Gastrocnemius medialis (tissue), 4 donors: ENCODE measurements around the gene GYS2. TPM values are rescaled to one million over a fixed set of nuclear protein-coding genes. Genes with fewer than 3 reads are reported as not detected.

Experiments
- ATAC-seq, 2 donors: fragments of 150-250 bp; one replicate each; pipeline ENCODE4 v1.9.1; 2016
- DNase-seq, 2 donors: peaks; one replicate each; pipeline ENCODE4 v3.0.0-alpha.2; 2019
- H3K27ac ChIP-seq, 4 donors: fragments of 200-600 bp; sonication (generic); 1 replicate in 1 of 4; 2 replicates in 3 of 4; pipeline ENCODE4 v1.5.1; 2016 to 2018; ENCODE audit warnings: mild to moderate bottlenecking in 2 of 4, moderate library complexity in 1 of 4
- H3K27me3 ChIP-seq, 3 donors: fragments of 200-600 bp; sonication (generic) in 2 of 3; 1 replicate in 1 of 3; 2 replicates in 2 of 3; pipeline versions ENCODE4 v1.5.1 to v1.6.0; 2016 to 2019; ENCODE audit warnings: mild to moderate bottlenecking in 1 of 3, moderate library complexity in 1 of 3
- H3K36me3 ChIP-seq, 2 donors: fragments of 200-600 bp; sonication (generic) in 1 of 2; one replicate each; pipeline ENCODE4 v1.5.1; 2017 to 2018
- H3K4me1 ChIP-seq, 2 donors: fragments of 200-600 bp; sonication (generic) in 1 of 2; one replicate each; pipeline ENCODE4 v1.5.1; 2016 to 2017; ENCODE audit warnings: mild to moderate bottlenecking in 2 of 2
- H3K4me3 ChIP-seq, 4 donors: fragments of 200-600 bp; sonication (generic) in 3 of 4; 1 replicate in 1 of 4; 2 replicates in 3 of 4; pipeline ENCODE4 v1.5.1; 2016 to 2019; ENCODE audit warnings: mild to moderate bottlenecking in 2 of 4
- H3K9me3 ChIP-seq, 3 donors: fragments of 200-600 bp; sonication (generic) in 2 of 3; 1 replicate in 1 of 3; 2 replicates in 2 of 3; pipeline ENCODE4 v1.5.1; 2016 to 2019
- POLR2A ChIP-seq, 2 donors: fragments of 450-650 bp; IDR thresholded peaks; one replicate each; pipeline ENCODE4 v1.6.1; 2017; ENCODE audit warnings: antibody characterized with exemption in 2 of 2, mild to moderate bottlenecking in 2 of 2, moderate library complexity in 2 of 2
- in situ Hi-C, 4 donors: fragments of 200-750 bp; cut with MboI; loops; one replicate each; pipeline versions ENCODE4 v1.15.0 to v1.8.0; 2017; ENCODE audit warnings: low sequenced_read_pairs in 4 of 4
- intact Hi-C: fragments of 100-400 bp; cut with DNase I; formaldehyde crosslinking; loops from one replicate; pipeline ENCODE4 v1.15.1; 2023; ENCODE audit warnings: low total_unique reads
- total RNA-seq, 4 donors: library from RNA; depleted of rRNA; stranded (reverse); fragments of >200 nt; gene quantifications; one replicate each; pipeline versions ENCODE4 v1.1.0 to v1.2.3, GENCODE V29; 2016
- TF ChIP-seq, protein P1 (sequence below), 5 experiments: fragments of 450-650 bp in 3 of 5; fragments of 200-600 bp in 2 of 5; sonication (generic) in 2 of 5; IDR thresholded peaks in 4 of 5; conservative IDR thresholded peaks in 1 of 5; 1 replicate in 4 of 5; 2 replicates in 1 of 5; pipeline ENCODE4 v1.5.1; 2016 to 2019; ENCODE audit warnings: antibody characterized with exemption in 5 of 5, mild to moderate bottlenecking in 3 of 5, moderate library complexity in 3 of 5

The GYS2 gene
- total RNA-seq, 4 donors from 2014 or later = 0.11 TPM; not detected in 3

DNA sequence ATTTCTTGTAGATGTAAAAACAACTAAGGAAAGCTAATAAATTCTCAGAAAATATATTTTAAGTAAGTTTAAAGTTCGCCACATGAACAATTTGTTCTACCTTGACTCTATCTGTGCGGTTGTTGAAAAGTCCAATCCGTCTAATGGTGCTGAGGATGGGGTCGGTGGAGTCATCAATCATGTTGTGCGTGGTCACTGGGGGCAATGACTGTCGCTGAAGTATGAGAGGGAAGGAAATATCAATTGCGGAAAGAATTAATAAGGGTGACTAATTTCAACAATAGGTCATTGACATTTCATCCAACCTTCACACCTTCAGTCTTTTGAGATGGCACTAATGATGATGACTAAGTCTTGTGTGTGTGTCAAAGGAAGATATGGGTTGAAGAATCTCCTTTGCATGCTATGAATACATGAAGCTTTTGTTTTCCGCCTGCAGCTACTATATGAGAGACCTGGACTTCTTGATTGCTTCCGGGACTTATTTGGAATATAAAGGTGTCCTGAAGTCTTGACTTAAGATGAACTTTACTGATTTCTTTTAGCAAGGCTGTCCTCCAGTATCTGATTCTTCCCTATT lies 46.5 kb downstream of the GYS2 start:
- no peaks in the 10 kb centered on the region for H3K27me3 ChIP-seq
- H3K4me1 ChIP-seq = peaks cover 3 to 7% of the 10 kb centered on the region in 2 donors
- DNase-seq (no peak), ATAC-seq (no peak)
- H3K36me3 ChIP-seq = no peaks in the 10 kb centered on the region
- H3K27ac ChIP-seq = no peak overlapping the region
- no peak overlapping the region for H3K4me3 ChIP-seq
- TF ChIP-seq, protein P1, sequence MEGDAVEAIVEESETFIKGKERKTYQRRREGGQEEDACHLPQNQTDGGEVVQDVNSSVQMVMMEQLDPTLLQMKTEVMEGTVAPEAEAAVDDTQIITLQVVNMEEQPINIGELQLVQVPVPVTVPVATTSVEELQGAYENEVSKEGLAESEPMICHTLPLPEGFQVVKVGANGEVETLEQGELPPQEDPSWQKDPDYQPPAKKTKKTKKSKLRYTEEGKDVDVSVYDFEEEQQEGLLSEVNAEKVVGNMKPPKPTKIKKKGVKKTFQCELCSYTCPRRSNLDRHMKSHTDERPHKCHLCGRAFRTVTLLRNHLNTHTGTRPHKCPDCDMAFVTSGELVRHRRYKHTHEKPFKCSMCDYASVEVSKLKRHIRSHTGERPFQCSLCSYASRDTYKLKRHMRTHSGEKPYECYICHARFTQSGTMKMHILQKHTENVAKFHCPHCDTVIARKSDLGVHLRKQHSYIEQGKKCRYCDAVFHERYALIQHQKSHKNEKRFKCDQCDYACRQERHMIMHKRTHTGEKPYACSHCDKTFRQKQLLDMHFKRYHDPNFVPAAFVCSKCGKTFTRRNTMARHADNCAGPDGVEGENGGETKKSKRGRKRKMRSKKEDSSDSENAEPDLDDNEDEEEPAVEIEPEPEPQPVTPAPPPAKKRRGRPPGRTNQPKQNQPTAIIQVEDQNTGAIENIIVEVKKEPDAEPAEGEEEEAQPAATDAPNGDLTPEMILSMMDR (IDR thresholded peaks at IDR 0.05 in 4 of 5, conservative IDR thresholded peaks at IDR 0.05 in 1 of 5) = no peak
- no peak for TF ChIP-seq POLR2A (IDR thresholded peaks at IDR 0.05)
- in situ Hi-C loops (no loop called here), intact Hi-C loops (no loop called here)
- no peaks in the 10 kb centered on the region for H3K9me3 ChIP-seq

DNA sequence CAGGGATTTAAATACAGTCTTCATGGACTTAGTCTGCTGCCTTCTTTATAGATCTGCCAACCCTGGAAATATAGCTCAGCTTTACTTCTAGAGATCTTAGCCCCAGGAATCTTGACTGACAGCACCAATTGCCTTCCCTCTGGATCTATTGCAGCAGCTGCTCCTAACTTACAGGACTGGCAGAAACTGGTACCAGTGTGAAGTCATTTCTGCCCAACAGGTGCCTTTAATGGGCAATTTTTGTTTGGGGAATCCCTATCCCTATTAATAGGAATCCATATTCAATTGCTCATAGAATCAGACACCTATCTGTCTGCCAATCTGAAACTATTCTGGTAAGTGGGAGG lies 51.3 kb downstream of the GYS2 start:
- Histone ChIP-seq H3K27me3 (no peaks in the 10 kb centered on the region), H3K36me3 (no peaks in the 10 kb centered on the region), H3K4me3 (no peak overlapping the region), H3K4me1 (peaks cover 16 to 26% of the 10 kb centered on the region in 2 donors), H3K27ac (peak overlapping the region; percentile 64 to 82 (median 76)), H3K9me3 (no peaks in the 10 kb centered on the region)
- TF ChIP-seq POLR2A (IDR thresholded peaks at IDR 0.05) = no peak
- TF ChIP-seq, protein P1 (IDR thresholded peaks at IDR 0.05 in 4 of 5, conservative IDR thresholded peaks at IDR 0.05 in 1 of 5) = no peak
- in situ Hi-C loops = no loop called here
- intact Hi-C loops = no loop called here
- peak in 1 of 2 donors; percentile 81 for ATAC-seq
- peak in 1 of 2 donors; percentile 44 for DNase-seq

DNA sequence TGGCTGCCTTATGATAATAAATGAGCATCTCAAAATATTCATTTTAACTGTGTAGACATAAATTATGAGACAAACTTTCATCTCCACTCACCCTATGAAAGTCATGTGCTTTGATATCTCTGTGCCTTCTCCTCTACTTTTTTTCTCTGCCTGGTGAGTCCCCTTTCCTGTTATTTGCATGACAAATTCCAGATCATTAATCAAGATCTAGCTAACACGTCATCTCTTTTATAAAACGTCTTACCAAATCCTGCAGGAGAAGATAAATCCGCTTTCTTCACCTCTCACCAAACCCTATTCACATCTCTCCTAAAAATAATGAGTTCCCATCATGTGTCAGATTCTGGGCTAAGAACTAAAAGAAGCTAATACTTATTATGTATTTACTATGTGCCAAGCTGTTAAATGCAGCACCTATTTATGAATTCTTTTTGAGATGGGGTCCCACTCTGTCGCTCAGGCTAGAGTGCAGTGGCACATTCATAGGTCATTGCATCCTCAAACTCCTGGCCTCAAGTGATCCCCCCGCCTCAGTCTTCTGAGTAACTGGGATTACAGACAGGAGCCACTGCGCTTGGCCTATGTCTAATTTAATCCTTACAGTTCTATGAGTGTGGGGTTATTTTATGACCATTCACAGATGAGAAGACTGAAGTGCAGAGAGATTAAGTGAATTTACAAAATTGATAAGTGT lies 51.9 kb downstream of the GYS2 start:
- in situ Hi-C loops = no loop called here
- DNase-seq = no peak
- no peaks in the 10 kb centered on the region for H3K9me3 ChIP-seq
- ATAC-seq = peak in 1 of 2 donors; percentile 7
- peak overlapping the region; percentile 64 to 82 (median 76) for H3K27ac ChIP-seq
- no peaks in the 10 kb centered on the region for H3K36me3 ChIP-seq
- no peak overlapping the region for H3K4me3 ChIP-seq
- intact Hi-C loops = no loop called here
- no peak for TF ChIP-seq POLR2A (IDR thresholded peaks at IDR 0.05)
- TF ChIP-seq, protein P1 (IDR thresholded peaks at IDR 0.05 in 4 of 5, conservative IDR thresholded peaks at IDR 0.05 in 1 of 5) = no peak
- H3K27me3 ChIP-seq = no peaks in the 10 kb centered on the region
- H3K4me1 ChIP-seq = peaks cover 16 to 26% of the 10 kb centered on the region in 2 donors

DNA sequence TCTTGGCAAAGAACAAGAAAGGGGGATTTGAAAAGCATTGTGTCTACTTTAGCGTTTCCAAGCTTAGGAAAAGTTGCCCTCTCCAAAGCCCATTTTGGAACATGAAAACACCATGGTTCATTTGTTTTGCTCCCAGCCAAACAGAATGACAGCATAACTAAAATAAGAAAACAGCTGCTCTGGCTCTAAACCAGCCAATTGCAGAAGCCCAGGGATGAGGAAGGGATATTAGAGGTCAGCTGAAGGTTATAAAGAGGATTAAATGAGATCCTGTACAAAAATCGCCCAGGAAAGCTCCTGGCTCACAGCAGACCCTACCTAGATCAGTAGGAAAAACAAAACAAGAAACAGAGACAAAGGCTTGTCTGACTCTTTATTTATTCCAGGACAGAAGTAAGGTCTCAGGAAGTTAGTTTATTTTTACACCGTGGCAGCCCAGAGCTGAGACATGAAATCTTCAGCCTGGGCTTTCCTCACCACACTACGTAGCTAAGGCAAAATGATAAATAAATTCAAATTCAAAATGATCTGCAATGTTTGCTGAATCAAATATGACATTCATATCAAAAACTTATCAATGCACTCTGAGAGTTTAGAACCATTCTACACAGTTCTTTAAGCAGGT lies 52.7 kb downstream of the GYS2 start:
- intact Hi-C loops (no loop called here), in situ Hi-C loops (no loop called here)
- peak; percentile 90 to 96 for ATAC-seq
- Histone ChIP-seq H3K36me3 (no peaks in the 10 kb centered on the region), H3K27me3 (no peaks in the 10 kb centered on the region), H3K4me3 (peak overlapping the region in 1 of 4 donors; percentile 11), H3K9me3 (no peaks in the 10 kb centered on the region), H3K27ac (peak overlapping the region; percentile 64 to 82 (median 76)), H3K4me1 (peaks cover 16 to 26% of the 10 kb centered on the region in 2 donors)
- TF ChIP-seq, protein P1 (IDR thresholded peaks at IDR 0.05 in 4 of 5, conservative IDR thresholded peaks at IDR 0.05 in 1 of 5) = no peak
- TF ChIP-seq POLR2A (IDR thresholded peaks at IDR 0.05) = no peak
- peak; percentile 6 to 52 for DNase-seq
